Subcutaneous abdominal adipose tissue (tissue), 5 donors: ENCODE measurements around the gene LTBP4.
"Not testable (repeated sequence)": the region's sequence is repeated elsewhere in the genome, so short reads cannot be mapped to it uniquely, and the experiment has no call there.

Source experiments
- H3K27ac ChIP-seq: one replicate; pipeline ENCODE4 v1.7.0; 2013; ENCODE audit warnings: low read depth, mild to moderate bottlenecking, inconsistent platforms, low read length, moderate library complexity
- H3K27me3 ChIP-seq, 5 donors: one replicate each; pipeline ENCODE4 v1.7.0; 2013; ENCODE audit warnings: low read length in 5 of 5, inconsistent platforms in 1 of 5; ENCODE audit not compliant: control insufficient read depth in 5 of 5, insufficient read depth in 4 of 5
- H3K36me3 ChIP-seq, 5 donors: one replicate each; pipeline ENCODE4 v1.7.0; 2013; ENCODE audit warnings: low read length in 5 of 5; ENCODE audit not compliant: control insufficient read depth in 5 of 5, insufficient read depth in 5 of 5
- H3K4me1 ChIP-seq, 5 donors: one replicate each; pipeline ENCODE4 v1.7.0; 2013; ENCODE audit warnings: low read length in 5 of 5, mild to moderate bottlenecking in 3 of 5, moderate library complexity in 1 of 5; ENCODE audit not compliant: control insufficient read depth in 5 of 5, insufficient read depth in 5 of 5
- H3K4me3 ChIP-seq, 5 donors: one replicate each; pipeline ENCODE4 v1.7.0; 2013; ENCODE audit warnings: low read length in 5 of 5, low read depth in 1 of 5
- H3K9ac ChIP-seq, 5 donors: one replicate each; pipeline ENCODE4 v1.7.0; 2013; ENCODE audit warnings: low read length in 5 of 5, mild to moderate bottlenecking in 4 of 5, moderate library complexity in 3 of 5
- H3K9me3 ChIP-seq, 5 donors: one replicate each; pipeline ENCODE4 v1.7.0; 2013; ENCODE audit warnings: low read length in 5 of 5; ENCODE audit not compliant: control insufficient read depth in 5 of 5
- donor health status: healthy.
- donor health status: healthy.
- donor health status: healthy.
- donor health status: healthy.
- donor health status: healthy.

LTBP4 gene

GRCh38 chr19:40586611-40587010, 14.6 kb upstream of the LTBP4 start:
- Histone ChIP-seq H3K36me3 (peaks cover 0 to 72% (median 37%) of the 10 kb centered on the region in 5 donors), H3K27me3 (no peaks in the 10 kb centered on the region), H3K27ac (no peak overlapping the region), H3K4me3 (no peak overlapping the region), H3K4me1 (peaks cover 0 to 7% (median 0%) of the 10 kb centered on the region in 5 donors), H3K9me3 (no peaks in the 10 kb centered on the region), H3K9ac (no peak overlapping the region)

GRCh38 chr19:40588110-40588854, 12.9 kb upstream of the LTBP4 start:
- H3K27ac ChIP-seq = no peak overlapping the region
- peaks cover 0 to 56% (median 29%) of the 10 kb centered on the region in 5 donors for H3K36me3 ChIP-seq
- no peak overlapping the region for H3K4me3 ChIP-seq
- H3K4me1 ChIP-seq = peaks cover 0 to 7% (median 0%) of the 10 kb centered on the region in 5 donors
- H3K27me3 ChIP-seq = no peaks in the 10 kb centered on the region
- no peaks in the 10 kb centered on the region for H3K9me3 ChIP-seq
- H3K9ac ChIP-seq = no peak overlapping the region

GRCh38 chr19:40588926-40589569, 12.1 kb upstream of the LTBP4 start:
- Histone ChIP-seq H3K4me1 (peaks cover 0 to 7% (median 0%) of the 10 kb centered on the region in 5 donors), H3K36me3 (peaks cover 0 to 48% (median 24%) of the 10 kb centered on the region in 5 donors), H3K9me3 (no peaks in the 10 kb centered on the region), H3K27ac (no peak overlapping the region), H3K27me3 (no peaks in the 10 kb centered on the region), H3K9ac (no peak overlapping the region), H3K4me3 (no peak overlapping the region)

- Histone ChIP-seq H3K4me1 (peaks cover 0 to 7% (median 0%) of the 10 kb centered on the region in 5 donors), H3K27me3 (peaks cover 0 to 5% (median 4%) of the 10 kb centered on the region in 5 donors), H3K4me3 (no peak overlapping the region), H3K27ac (no peak overlapping the region), H3K9ac (no peak overlapping the region), H3K36me3 (peaks cover 0 to 42% (median 24%) of the 10 kb centered on the region in 5 donors), H3K9me3 (no peaks in the 10 kb centered on the region)
These were observed 11.4 kb upstream of the LTBP4 start for GRCh38 chr19:40589591-40590429.

- Histone ChIP-seq H3K27ac (no peak overlapping the region), H3K27me3 (peaks cover 0 to 12% (median 6%) of the 10 kb centered on the region in 5 donors), H3K9me3 (no peaks in the 10 kb centered on the region), H3K4me1 (peaks cover 0 to 7% (median 0%) of the 10 kb centered on the region in 5 donors), H3K9ac (no peak overlapping the region), H3K36me3 (peaks cover 0 to 41% (median 24%) of the 10 kb centered on the region in 5 donors), H3K4me3 (no peak overlapping the region)
These were observed 10.5 kb upstream of the LTBP4 start for GRCh38 chr19:40590464-40591265.

- not testable (repeated sequence) for H3K4me1 ChIP-seq, H3K27ac ChIP-seq, H3K9ac ChIP-seq, H3K4me3 ChIP-seq, H3K9me3 ChIP-seq
- peaks cover 0 to 31% (median 20%) of the 10 kb centered on the region in 5 donors for H3K36me3 ChIP-seq
- H3K27me3 ChIP-seq = peaks cover 0 to 18% (median 12%) of the 10 kb centered on the region in 5 donors
These were observed 9.4 kb upstream of the LTBP4 start for GRCh38 chr19:40591724-40592123.

GRCh38 chr19:40592170-40592569, 9.0 kb upstream of the LTBP4 start:
- no peak overlapping the region for H3K9ac ChIP-seq
- H3K4me1 ChIP-seq = peaks cover 0 to 11% (median 5%) of the 10 kb centered on the region in 5 donors
- H3K27ac ChIP-seq = no peak overlapping the region
- no peak overlapping the region for H3K4me3 ChIP-seq
- peaks cover 0 to 26% (median 16%) of the 10 kb centered on the region in 5 donors for H3K36me3 ChIP-seq
- H3K27me3 ChIP-seq = peaks cover under 1 to 19% (median 14%) of the 10 kb centered on the region in 5 donors
- no peaks in the 10 kb centered on the region for H3K9me3 ChIP-seq

GRCh38 chr19:40594255-40594654, 6.9 kb upstream of the LTBP4 start:
- peaks cover 0 to 23% (median 13%) of the 10 kb centered on the region in 5 donors for H3K4me1 ChIP-seq
- no peak overlapping the region for H3K9ac ChIP-seq
- no peak overlapping the region for H3K27ac ChIP-seq
- peaks cover 0 to 11% (median 2%) of the 10 kb centered on the region in 5 donors for H3K36me3 ChIP-seq
- H3K4me3 ChIP-seq = no peak overlapping the region
- H3K9me3 ChIP-seq = no peaks in the 10 kb centered on the region
- peaks cover 3 to 29% (median 21%) of the 10 kb centered on the region in 5 donors for H3K27me3 ChIP-seq

- peaks cover 0 to 27% (median 17%) of the 10 kb centered on the region in 5 donors for H3K4me1 ChIP-seq
- H3K9ac ChIP-seq = no peak overlapping the region
- peaks cover 0 to 11% (median 2%) of the 10 kb centered on the region in 5 donors for H3K36me3 ChIP-seq
- H3K9me3 ChIP-seq = no peaks in the 10 kb centered on the region
- H3K27ac ChIP-seq = no peak overlapping the region
- peaks cover 3 to 31% (median 24%) of the 10 kb centered on the region in 5 donors for H3K27me3 ChIP-seq
- no peak overlapping the region for H3K4me3 ChIP-seq
These were observed 6.5 kb upstream of the LTBP4 start for GRCh38 chr19:40594657-40595091.
